Stomach (tissue), 4 donors: ENCODE measurements around the gene ZMYND10.

Experiments used
- CTCF ChIP-seq, 7 experiments: fragments of 450-650 bp in 4 of 7; fragments of 200-600 bp in 3 of 7; sonication (generic) in 3 of 7; IDR thresholded peaks; one replicate each; pipeline ENCODE4 v1.5.1; 2016 to 2019; ENCODE audit warnings: antibody characterized with exemption in 7 of 7, control low read depth in 2 of 7, mild to moderate bottlenecking in 1 of 7
- EP300 ChIP-seq: sonication (generic); formaldehyde crosslinking; IDR thresholded peaks from one replicate; pipeline ENCODE4 v1.6.1; 2017; ENCODE audit warnings: antibody characterized with exemption
- POLR2A ChIP-seq, 4 donors: fragments of 450-650 bp; IDR thresholded peaks; one replicate each; pipeline ENCODE4 v1.6.1; 2016; ENCODE audit warnings: antibody characterized with exemption in 4 of 4, control low read depth in 2 of 4, mild to moderate bottlenecking in 1 of 4, moderate library complexity in 1 of 4
- POLR2AphosphoS5 ChIP-seq, 3 donors: sonication (generic); formaldehyde crosslinking; IDR thresholded peaks; one replicate each; pipeline ENCODE4 v1.6.1; 2016; ENCODE audit warnings: antibody characterized with exemption in 3 of 3

GRCh38 chr3:50351323-50351697, 5.8 kb upstream of the ZMYND10 start:
- no peak for TF ChIP-seq POLR2AphosphoS5 (IDR thresholded peaks at IDR 0.05)
- no peak for TF ChIP-seq CTCF (IDR thresholded peaks at IDR 0.05)
- TF ChIP-seq POLR2A (IDR thresholded peaks at IDR 0.05), result no peak
- TF ChIP-seq EP300, result no peak
